ENCODE data around the gene HOXC10.

Gene HOXC10

GRCh38 chr12:53971129-53971528 is 13.8 kb upstream of the HOXC10 start:
- no peak for DNase-seq (ENCODE audit: low read depth)
- TF ChIP-seq CTCF (IDR thresholded peaks at IDR 0.05; ENCODE audit: low read depth, low read length, missing control alignments): no peak

GRCh38 chr12:53971686-53972085 is 13.3 kb upstream of the HOXC10 start:
- no peak overlapping the region for H3K4me3 ChIP-seq (ENCODE audit: low read depth, low read length)
- DNase-seq (ENCODE audit: low read depth): no peak
- TF ChIP-seq CTCF (IDR thresholded peaks at IDR 0.05; ENCODE audit: low read depth, low read length, missing control alignments): no peak

More at GRCh38 chr12:53971129-53971528, 13.8 kb upstream of the HOXC10 start:
- H3K4me3 ChIP-seq (ENCODE audit: low read depth, low read length): no peak overlapping the region

GRCh38 chr12:53972152-53972702 is 12.7 kb upstream of the HOXC10 start:
- no peak for TF ChIP-seq CTCF (IDR thresholded peaks at IDR 0.05; ENCODE audit: low read depth, low read length, missing control alignments)
- no peak for DNase-seq (ENCODE audit: low read depth)
- H3K4me3 ChIP-seq (ENCODE audit: low read depth, low read length): no peak overlapping the region

GRCh38 chr12:53972722-53973235 is 12.2 kb upstream of the HOXC10 start, which contains the start of gene HOXC11:
Gene HOXC11, plus strand, starts transcription at chr12:53973126. Its CDS starts 116 bp downstream, at chr12:53973242.
- DNase-seq (ENCODE audit: low read depth): no peak
- no peak for TF ChIP-seq CTCF (IDR thresholded peaks at IDR 0.05; ENCODE audit: low read depth, low read length, missing control alignments)
- no peak within 1 kb of the TSS for H3K4me3 ChIP-seq (ENCODE audit: low read depth, low read length)

GRCh38 chr12:53973236-53974042 is 11.5 kb upstream of the HOXC10 start:
- no peak overlapping the region for H3K4me3 ChIP-seq (ENCODE audit: low read depth, low read length)
- TF ChIP-seq CTCF (IDR thresholded peaks at IDR 0.05; ENCODE audit: low read depth, low read length, missing control alignments): no peak
- no peak for DNase-seq (ENCODE audit: low read depth)

- DNase-seq (ENCODE audit: low read depth): no peak
- no peak within 1 kb of the TSS for H3K4me3 ChIP-seq (ENCODE audit: low read depth, low read length)
- no peak for TF ChIP-seq CTCF (IDR thresholded peaks at IDR 0.05; ENCODE audit: low read depth, low read length, missing control alignments)
Observed at GRCh38 chr12:53974084-53975063, 10.6 kb upstream of the HOXC10 start, which contains the start of gene HOTAIR. Gene HOTAIR, minus strand, starts transcription at chr12:53974954.

Data from GM12864 (cell line).